Activated naive CD8-positive, alpha-beta T cell (primary cell): Measurements from ENCODE around the gene DPEP1.

ENCODE experiments used
- H3K27ac Mint-ChIP-seq: one replicate; pipeline ENCODE4 v1.8.0; 2021; ENCODE audit warnings: mixed read lengths
- H3K27me3 Mint-ChIP-seq: one replicate; pipeline ENCODE4 v1.8.0; 2021; ENCODE audit warnings: mixed read lengths
- H3K36me3 Mint-ChIP-seq: one replicate; pipeline ENCODE4 v1.8.0; 2021; ENCODE audit warnings: mixed read lengths
- H3K4me1 Mint-ChIP-seq: one replicate; pipeline ENCODE4 v1.8.0; 2021; ENCODE audit warnings: low read depth, mixed read lengths
- H3K4me3 Mint-ChIP-seq: one replicate; pipeline ENCODE4 v1.8.0; 2021; ENCODE audit warnings: mild to moderate bottlenecking, mixed read lengths
- H3K9me3 Mint-ChIP-seq: one replicate; pipeline ENCODE4 v1.8.0; 2021; ENCODE audit warnings: low read depth, mixed read lengths

Gene DPEP1

DNA sequence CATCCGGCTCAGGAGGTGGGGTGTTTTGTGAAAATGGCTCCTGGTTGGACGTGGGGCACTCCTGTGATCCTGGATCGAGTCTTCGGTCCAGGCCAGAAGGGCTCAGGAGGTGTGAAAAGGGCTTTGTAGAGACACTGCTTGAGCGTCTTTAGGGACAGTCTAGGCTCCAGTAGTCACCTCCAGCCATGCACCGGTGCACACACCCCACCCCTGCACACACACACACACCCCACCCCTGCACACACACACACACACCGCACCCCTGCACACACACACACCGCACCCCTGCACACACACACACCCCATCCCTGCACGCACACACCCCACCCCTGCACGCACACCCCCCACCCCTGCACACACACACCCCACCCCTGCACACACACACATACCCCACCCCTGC lies 25.0 kb downstream of the DPEP1 start:
- H3K4me1 Mint-ChIP-seq, result peaks cover 9% of the 10 kb centered on the region
- no peak overlapping the region for H3K27ac Mint-ChIP-seq
- no peaks in the 10 kb centered on the region for H3K9me3 Mint-ChIP-seq
- no peak overlapping the region for H3K4me3 Mint-ChIP-seq
- no peaks in the 10 kb centered on the region for H3K36me3 Mint-ChIP-seq
- no peaks in the 10 kb centered on the region for H3K27me3 Mint-ChIP-seq

- Mint-ChIP-seq H3K36me3 (no peaks in the 10 kb centered on the region), H3K27ac (no peak overlapping the region), H3K4me3 (no peak overlapping the region)
These were observed 25.9 kb downstream of the DPEP1 start for GRCh38 chr16:89639385-89639784.

GRCh38 chr16:89641458-89642119 lies 28.1 kb downstream of the DPEP1 start:
- no peak overlapping the region for H3K27ac Mint-ChIP-seq
- H3K9me3 Mint-ChIP-seq, result no peaks in the 10 kb centered on the region
- peaks cover 9% of the 10 kb centered on the region for H3K4me1 Mint-ChIP-seq
- H3K27me3 Mint-ChIP-seq, result no peaks in the 10 kb centered on the region
- no peaks in the 10 kb centered on the region for H3K36me3 Mint-ChIP-seq
- H3K4me3 Mint-ChIP-seq, result no peak overlapping the region

More at GRCh38 chr16:89639385-89639784, 25.9 kb downstream of the DPEP1 start:
- no peaks in the 10 kb centered on the region for H3K9me3 Mint-ChIP-seq
- no peaks in the 10 kb centered on the region for H3K27me3 Mint-ChIP-seq
- H3K4me1 Mint-ChIP-seq, result peaks cover 9% of the 10 kb centered on the region

DNA sequence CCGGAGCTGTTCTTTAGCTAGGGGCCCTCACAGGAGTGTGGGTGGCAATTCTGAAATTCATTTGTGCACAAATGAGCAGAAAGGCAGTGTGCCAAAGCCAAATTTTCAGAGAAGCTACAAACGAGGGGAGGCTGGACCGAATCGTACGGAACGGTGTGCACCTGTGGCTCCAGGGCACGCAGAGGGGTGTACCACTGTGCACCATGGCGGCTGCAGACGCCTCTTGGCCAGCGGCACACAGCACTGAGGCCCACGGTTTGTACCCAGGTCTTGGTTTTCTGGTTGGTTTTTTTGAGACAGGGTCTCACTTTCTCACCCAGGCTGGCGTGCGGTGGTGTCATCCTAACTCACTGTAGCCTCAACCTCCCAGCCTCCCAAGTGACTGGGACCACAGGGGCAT lies 29.1 kb downstream of the DPEP1 start:
- Mint-ChIP-seq H3K27me3 (no peaks in the 10 kb centered on the region), H3K27ac (no peak overlapping the region), H3K36me3 (no peaks in the 10 kb centered on the region), H3K4me3 (no peak overlapping the region), H3K9me3 (no peaks in the 10 kb centered on the region), H3K4me1 (peaks cover 9% of the 10 kb centered on the region)

GRCh38 chr16:89643769-89644300 lies 30.4 kb downstream of the DPEP1 start:
- H3K27me3 Mint-ChIP-seq, result no peaks in the 10 kb centered on the region
- no peak overlapping the region for H3K4me3 Mint-ChIP-seq
- no peaks in the 10 kb centered on the region for H3K9me3 Mint-ChIP-seq
- no peak overlapping the region for H3K27ac Mint-ChIP-seq
- peaks cover 9% of the 10 kb centered on the region for H3K4me1 Mint-ChIP-seq
- H3K36me3 Mint-ChIP-seq, result no peaks in the 10 kb centered on the region

DNA sequence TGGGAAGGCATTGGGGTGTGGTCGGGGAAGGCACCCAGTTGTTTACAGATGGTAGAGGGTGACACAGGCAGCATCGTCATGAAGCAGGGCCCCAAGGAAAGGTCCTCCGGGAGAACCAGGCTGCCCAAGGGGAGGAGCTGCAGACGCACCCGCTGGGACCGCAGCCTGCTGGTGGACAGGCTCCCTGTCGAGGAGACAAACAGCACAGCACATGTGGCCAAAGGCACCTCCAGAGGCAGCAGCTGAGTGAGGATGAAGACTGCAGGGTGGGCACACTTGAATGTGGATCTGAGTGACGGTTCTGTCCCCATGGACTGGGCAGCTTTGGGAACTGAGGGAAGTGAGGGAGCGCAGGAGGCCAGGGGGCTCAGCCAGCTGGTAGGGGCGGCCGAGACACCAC lies 31.7 kb downstream of the DPEP1 start:
- H3K4me3 Mint-ChIP-seq, result no peak overlapping the region
- H3K4me1 Mint-ChIP-seq, result peaks cover 9% of the 10 kb centered on the region
- no peak overlapping the region for H3K27ac Mint-ChIP-seq

GRCh38 chr16:89646270-89646669 lies 32.8 kb downstream of the DPEP1 start:
- H3K9me3 Mint-ChIP-seq, result no peaks in the 10 kb centered on the region
- H3K36me3 Mint-ChIP-seq, result no peaks in the 10 kb centered on the region
- no peak overlapping the region for H3K4me3 Mint-ChIP-seq
- H3K27me3 Mint-ChIP-seq, result no peaks in the 10 kb centered on the region
- H3K27ac Mint-ChIP-seq, result no peak overlapping the region
- H3K4me1 Mint-ChIP-seq, result peaks cover under 1% of the 10 kb centered on the region

More for the DNA sequence above, 31.7 kb downstream of the DPEP1 start:
- H3K27me3 Mint-ChIP-seq, result no peaks in the 10 kb centered on the region
- H3K36me3 Mint-ChIP-seq, result no peaks in the 10 kb centered on the region
- H3K9me3 Mint-ChIP-seq, result no peaks in the 10 kb centered on the region

GRCh38 chr16:89646906-89647305 lies 33.5 kb downstream of the DPEP1 start:
- Mint-ChIP-seq H3K36me3 (no peaks in the 10 kb centered on the region), H3K4me1 (no peaks in the 10 kb centered on the region), H3K27me3 (no peaks in the 10 kb centered on the region), H3K27ac (no peak overlapping the region), H3K9me3 (no peaks in the 10 kb centered on the region), H3K4me3 (no peak overlapping the region)

DNA sequence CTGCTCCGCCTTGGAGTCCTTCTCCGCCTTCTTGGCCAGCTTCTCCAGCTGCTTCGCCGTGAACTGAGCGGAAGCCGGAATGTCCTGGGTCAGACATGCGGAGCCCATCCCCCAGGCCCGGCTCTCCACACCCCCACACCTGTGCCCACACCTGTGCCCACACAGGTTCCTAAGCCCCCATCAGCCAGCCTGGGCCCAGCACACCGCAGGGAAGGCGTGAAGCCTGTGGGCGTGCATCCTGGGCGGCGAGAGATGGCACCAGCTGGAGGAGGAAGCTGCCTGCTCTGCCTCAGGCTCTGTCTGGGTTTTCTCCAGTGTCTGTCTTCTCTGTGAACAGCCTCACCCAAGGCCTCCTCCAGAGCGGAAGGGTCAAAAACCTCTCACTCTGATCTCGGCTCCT lies 38.1 kb downstream of the DPEP1 start:
- H3K9me3 Mint-ChIP-seq, result no peaks in the 10 kb centered on the region
- H3K27me3 Mint-ChIP-seq, result no peaks in the 10 kb centered on the region
- H3K36me3 Mint-ChIP-seq, result no peaks in the 10 kb centered on the region
- H3K27ac Mint-ChIP-seq, result no peak overlapping the region
- H3K4me3 Mint-ChIP-seq, result no peak overlapping the region
- H3K4me1 Mint-ChIP-seq, result peaks cover 16% of the 10 kb centered on the region

DNA sequence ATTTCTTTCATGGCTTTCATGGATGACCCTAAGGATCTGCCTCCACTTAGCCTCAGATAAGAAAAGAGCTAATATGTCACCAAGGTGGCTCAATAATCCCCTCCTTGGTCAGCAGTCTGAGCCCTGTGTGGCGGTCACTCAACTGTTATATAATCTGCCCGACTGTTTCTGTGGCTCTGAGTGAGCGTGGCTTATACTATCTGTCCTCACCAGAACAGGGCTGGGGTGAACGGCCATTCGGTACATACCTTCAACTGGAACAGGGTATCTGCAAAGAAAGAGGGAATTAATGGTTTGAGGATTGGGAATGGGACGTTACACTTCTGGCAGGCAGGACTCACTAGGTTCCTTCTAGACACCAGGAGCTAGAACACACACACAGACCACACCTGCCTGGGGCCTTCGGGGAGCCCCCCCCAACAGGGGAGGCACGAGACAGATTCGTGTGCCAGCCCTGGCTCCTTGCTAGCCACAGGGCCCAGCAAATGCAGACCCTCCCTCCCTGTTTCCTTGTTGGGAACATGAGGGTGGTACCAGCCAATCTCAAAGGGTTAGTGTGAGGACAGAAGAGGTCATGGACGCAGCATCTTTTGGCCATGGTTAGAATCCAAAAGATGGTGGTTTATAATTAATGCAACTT lies 40.3 kb downstream of the DPEP1 start:
- Mint-ChIP-seq H3K9me3 (no peaks in the 10 kb centered on the region), H3K36me3 (no peaks in the 10 kb centered on the region), H3K4me1 (peaks cover 25% of the 10 kb centered on the region), H3K27ac (no peak overlapping the region), H3K27me3 (no peaks in the 10 kb centered on the region), H3K4me3 (peak overlapping the region; percentile 35)

DNA sequence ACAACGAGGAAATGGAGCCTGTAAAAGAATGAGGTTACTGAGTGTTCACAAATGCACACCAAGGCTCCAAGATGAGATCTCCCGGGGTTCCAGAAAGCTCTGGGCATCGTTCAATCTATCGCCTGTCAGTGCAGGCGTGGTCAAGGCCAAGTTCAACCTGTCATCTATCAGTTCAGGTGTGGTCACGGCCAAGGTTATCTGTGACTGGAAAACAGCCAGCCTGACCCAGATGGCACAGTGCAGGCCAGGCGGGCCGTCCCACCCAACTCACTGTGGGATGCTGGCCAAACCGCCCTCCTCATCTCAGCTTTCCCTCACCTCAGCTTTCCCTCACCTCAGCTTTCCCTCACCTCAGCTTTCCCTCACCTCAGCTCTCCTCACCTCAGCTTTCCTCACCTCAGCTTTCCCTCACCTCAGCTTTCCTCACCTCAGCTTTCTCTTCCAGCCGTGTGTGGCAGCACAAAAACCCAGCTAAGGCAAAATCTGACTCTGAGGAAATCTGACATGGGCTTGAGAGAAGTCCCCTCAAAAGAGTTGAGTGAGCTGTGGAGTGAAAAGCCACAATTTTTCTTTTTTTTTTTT lies 41.7 kb downstream of the DPEP1 start:
- Mint-ChIP-seq H3K4me1 (peaks cover 27% of the 10 kb centered on the region), H3K4me3 (peak overlapping the region; percentile 40), H3K36me3 (no peaks in the 10 kb centered on the region)

DNA sequence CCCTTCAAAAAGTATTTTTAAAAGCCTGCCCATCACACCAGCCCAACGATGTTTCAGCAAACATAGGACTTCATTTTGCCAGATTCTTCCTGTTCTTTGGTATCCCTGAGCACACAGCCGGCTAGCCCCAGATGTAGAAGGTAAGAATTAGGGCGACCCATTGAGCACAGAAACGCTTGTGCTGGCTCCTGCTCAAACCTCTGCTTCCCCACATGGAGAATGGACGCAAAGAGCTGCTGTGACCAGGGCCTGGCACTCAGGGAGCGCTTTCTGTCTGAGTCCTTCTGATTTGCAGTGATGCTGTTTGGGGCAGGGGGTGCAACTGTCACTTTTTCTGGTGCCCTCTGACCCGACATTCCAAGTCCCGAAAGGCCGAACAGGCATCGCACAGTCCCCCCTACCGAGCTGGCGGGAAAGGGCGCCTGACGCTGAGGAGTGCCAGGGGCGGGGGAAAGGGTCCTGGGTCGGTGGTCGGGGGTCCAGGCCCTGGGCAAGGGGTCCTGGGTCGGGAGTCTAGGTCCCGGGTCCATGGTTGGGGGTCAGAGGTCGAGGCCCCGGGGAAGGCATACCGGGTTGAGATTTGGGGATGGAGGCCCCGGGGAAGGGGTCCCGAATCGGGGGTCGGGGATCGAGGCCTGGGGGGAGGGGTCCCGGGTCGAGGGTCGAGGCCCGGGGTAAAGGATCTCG lies 43.1 kb downstream of the DPEP1 start:
- Mint-ChIP-seq H3K27ac (peak overlapping the region; percentile 68), H3K36me3 (no peaks in the 10 kb centered on the region), H3K9me3 (no peaks in the 10 kb centered on the region), H3K4me1 (peaks cover 28% of the 10 kb centered on the region), H3K27me3 (no peaks in the 10 kb centered on the region), H3K4me3 (peak overlapping the region; percentile 79)

More for the DNA sequence above, 41.7 kb downstream of the DPEP1 start:
- Mint-ChIP-seq H3K27ac (no peak overlapping the region), H3K27me3 (no peaks in the 10 kb centered on the region), H3K9me3 (no peaks in the 10 kb centered on the region)

GRCh38 chr16:89657442-89658220 lies 44.2 kb downstream of the DPEP1 start, which contains the start of the genes CHMP1A and SPATA33:
CHMP1A (minus strand) TSS chr16:89657708; CDS start chr16:89657588, 120 bp downstream.
SPATA33 (plus strand) TSS chr16:89657836; CDS start chr16:89657912, 76 bp downstream.
- Mint-ChIP-seq H3K4me1 (peaks cover 28% of the 10 kb centered on the region), H3K36me3 (no peaks in the 10 kb centered on the region), H3K27me3 (no peaks in the 10 kb centered on the region), H3K9me3 (no peaks in the 10 kb centered on the region), H3K4me3 (peak within 1 kb of the TSS; percentile 91), H3K27ac (peak within 1 kb of the TSS; percentile 84)

DNA sequence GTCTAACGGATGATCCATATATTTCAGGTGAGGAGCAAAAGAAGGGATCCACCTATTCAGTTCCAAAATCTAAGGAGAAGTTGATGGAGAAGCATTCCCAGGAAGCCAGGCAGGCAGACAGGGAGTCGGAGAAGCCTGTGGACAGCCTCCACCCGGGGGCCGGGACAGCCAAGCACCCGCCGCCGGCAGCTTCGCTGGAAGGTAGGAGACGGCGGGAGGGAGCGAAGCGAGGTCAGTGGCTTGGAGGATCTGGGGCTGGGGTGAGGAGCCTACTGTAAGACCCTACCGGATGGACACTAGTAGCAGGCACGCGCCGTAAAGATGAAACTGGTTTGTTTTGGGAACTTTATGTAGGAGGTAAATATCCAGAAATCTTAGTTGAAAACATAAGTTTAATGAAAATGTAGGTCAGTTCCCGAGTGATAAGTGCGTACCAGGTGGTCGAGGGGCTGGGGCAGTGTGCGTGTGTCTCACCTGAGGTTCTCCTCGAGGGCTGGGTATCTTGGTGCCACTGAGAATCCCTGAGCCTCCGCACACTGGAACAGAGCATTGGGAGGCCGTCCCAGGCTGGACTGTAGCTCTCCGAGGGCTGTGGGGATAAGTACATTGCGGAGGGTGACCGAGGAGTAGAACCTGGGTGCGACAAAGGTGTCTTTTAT lies 44.9 kb downstream of the DPEP1 start:
- Mint-ChIP-seq H3K4me1 (peaks cover 28% of the 10 kb centered on the region), H3K9me3 (no peaks in the 10 kb centered on the region), H3K36me3 (no peaks in the 10 kb centered on the region), H3K27ac (peak overlapping the region; percentile 84), H3K4me3 (peak overlapping the region; percentile 91), H3K27me3 (no peaks in the 10 kb centered on the region)
